GM18870 (cell line): ENCODE data around the gene PSME2.

Experiments
- ATAC-seq: cut with Tn5 transposase; IDR thresholded peaks from one replicate; pipeline ENCODE4 v1.9.1; 2021; ENCODE audit warnings: moderate library complexity; ENCODE audit not compliant: unreplicated experiment

Gene PSME2

GRCh38 chr14:24146453-24146977 is at the start of gene PSME2:
TSS of gene PSME2 (minus strand) at chr14:24146610. CDS start at chr14:24146581, 29 bp downstream.
- ATAC-seq = peak; percentile 52

- peak; percentile 74 for ATAC-seq
Observed at GRCh38 chr14:24195186-24196070, 49.0 kb upstream of the PSME2 start, which contains the start of gene TM9SF1. TSS of gene TM9SF1 (minus strand) at chr14:24195441. CDS start at chr14:24195019, 422 bp downstream.

DNA sequence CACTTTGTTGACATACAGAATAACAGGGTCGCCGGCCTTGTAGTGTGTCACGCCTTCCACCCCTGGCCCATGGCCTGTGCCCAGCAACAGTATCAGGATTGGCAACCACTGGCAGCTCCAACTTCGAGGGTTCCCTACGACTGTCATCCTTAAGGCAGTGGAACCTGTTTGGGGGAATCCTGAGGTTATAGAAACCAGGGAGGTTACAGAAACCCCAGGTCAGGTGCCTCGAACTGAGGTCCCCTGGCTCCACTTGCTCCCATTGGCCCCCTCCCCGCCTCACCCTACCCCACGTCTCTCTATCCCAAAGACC is 48.4 kb upstream of the PSME2 start:
- ATAC-seq = no peak

DNA sequence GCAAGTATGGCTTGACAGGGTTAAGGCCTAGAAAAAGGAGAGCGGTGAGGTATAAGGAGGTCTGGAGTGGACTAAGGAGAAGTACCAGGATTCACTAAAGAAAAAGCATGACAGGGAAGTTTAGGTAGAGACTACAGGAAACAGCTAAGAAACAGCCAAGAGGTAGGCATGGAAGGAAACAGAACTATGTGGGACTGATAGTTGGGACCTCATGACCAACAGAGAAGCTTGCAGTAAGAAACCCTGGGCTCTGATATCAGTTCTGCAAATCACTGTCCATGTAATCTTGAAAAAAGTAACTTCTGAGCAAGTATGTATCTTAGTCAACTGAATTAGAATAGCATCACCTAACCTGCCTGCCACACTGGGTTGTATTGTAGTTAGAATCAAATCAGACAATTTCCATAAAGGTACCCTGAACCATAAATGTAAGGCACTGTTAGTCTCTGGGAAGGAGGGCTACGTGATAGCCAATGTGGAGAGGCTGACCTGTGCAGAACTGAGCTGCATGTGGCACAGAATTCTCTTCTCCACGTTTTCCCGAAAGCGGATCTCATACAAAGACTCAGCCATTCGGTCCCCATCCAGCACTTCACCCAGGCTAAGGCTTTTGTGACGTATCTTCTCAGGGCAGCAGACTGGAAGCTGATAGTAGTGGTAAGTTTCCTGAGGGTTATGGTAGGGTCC is 47.9 kb upstream of the PSME2 start:
- no peak for ATAC-seq

DNA sequence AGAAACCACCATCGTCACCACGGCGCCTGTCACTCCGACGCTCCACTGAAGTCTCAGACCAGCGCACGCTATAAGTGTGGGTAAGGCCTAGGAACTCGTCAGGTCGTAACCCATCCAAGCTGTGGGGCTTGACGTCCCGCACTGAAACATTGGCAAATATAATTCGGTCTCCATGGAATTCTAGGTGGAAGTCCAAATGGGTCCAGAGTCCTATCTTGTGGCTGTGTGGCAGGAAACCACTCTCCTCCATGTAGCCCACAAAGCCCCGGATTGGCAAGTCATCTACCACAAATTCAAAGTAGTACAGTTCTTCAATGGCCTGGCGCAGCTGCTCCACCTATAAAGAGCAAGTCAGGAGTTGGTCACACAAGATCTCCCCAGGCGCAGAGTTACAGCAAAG is 46.5 kb upstream of the PSME2 start:
- ATAC-seq = no peak

DNA sequence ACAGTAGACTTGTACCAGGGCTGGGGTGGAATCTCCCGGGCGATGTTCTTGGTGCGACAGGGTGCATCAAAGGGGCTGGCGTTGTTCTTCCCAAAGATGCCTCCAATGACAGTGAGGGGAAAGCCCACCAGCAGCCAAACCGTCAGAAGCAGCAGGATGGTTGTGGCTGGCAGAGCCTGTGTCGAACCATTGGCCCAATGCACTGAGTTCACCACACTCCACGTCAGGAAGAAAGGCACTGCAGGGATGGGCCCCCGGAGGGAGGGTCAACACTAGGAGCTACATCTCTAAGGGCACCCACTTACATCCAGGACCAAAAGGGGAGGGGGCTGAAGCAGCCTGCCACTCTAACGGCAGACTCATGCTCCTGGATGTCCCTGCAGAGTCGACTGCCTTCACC is 44.0 kb upstream of the PSME2 start:
- ATAC-seq = no peak

DNA sequence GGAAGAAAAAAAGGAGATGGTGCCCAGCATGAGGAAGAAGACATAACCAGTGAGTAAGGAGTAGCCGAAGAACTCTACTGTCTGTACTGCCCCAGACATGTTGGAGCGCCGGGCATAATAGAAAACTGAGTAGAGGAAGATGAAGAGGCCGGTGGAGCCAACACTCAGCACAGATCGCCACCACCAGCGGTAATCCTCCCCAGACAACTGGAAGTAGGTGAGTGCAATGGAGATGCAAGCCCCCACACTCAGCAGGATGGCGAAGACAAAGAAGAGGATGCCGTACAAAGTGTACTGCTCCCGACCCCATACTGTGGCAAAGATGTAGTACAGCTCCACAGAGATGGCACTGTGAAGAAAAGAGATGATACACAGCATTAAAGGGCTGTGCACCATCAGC is 43.0 kb upstream of the PSME2 start:
- ATAC-seq = no peak

GRCh38 chr14:24189059-24189375 is 42.6 kb upstream of the PSME2 start:
- no peak for ATAC-seq

DNA sequence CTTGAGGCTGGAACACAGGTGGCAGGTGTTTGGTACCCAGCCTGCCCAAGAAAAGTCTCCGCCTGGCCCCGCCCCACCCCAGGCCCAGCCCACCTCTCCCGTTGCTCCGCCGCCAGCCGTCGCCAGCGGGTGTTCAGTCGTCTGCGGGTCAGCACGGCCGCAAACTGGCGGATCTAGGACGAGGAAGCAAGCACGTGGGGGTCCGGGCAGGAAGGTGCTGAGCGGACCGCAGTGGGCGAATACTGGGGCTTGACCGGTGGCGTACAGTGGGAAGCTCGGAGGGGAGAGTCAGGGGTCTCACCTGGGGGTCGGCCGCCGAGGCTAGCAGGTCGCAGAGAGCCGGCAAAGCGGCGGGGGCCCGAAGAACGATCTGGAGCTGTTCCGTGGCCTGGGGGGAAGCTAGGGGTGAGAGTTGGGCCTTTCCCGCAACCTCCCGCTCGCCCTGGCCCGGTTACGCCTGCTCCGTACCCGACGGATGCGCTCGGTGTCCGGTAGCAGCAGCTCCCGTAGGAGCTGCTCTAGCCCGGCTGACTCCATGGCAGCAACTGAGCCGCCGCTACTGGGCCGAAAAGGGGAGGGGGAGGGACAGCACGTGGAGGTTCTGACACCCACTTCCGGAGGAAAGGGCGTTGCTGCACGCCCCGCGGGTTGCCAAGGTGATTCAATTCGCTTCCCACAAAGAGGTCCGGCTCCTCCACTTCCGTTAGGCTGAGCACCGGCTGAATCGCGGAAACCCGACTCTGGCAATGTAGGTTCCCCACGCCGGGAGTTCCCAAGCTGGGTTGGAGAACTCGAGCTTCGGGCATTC is 42.0 kb upstream of the PSME2 start, which contains the start of gene IPO4:
Gene IPO4, minus strand, starts transcription at position 566 of the 808 bp plus-strand sequence. Its CDS starts 29 bp downstream, at position 537.
- peak; percentile 85 for ATAC-seq

GRCh38 chr14:24187539-24187915 is 41.1 kb upstream of the PSME2 start:
- ATAC-seq = no peak

DNA sequence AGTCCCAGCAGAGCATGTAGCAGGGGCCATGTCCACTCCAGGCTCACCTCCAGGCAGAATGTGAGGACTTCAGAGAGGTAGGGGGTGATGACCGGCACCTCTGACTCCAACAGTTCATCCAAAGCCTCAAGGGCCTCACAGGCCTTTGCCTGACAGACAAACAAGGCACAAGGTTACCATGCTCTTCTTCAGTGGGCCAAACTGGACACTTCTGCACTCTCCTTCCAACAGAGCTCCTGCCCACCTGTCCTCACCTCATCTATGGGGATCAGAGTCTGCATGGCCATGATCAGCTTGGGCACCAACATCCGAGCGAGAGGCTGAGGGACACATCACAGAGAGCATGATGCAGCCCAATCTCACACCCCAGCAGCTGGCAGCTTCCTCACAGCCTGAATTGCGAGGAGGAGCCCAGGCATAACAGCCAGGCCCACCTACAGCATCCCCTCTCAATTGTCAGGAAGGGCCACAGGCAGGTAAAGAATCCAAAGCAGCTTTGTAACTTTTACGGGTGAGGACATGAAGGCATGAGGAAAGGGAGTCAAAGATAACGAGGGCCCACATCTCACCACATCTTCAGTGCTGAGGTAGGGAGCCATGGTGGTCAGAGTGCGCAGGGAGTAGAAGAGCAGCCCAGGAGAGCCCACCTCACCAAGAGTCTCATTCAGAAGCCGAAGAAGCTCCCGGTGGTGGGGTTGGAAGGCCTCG is 40.6 kb upstream of the PSME2 start:
- no peak for ATAC-seq

DNA sequence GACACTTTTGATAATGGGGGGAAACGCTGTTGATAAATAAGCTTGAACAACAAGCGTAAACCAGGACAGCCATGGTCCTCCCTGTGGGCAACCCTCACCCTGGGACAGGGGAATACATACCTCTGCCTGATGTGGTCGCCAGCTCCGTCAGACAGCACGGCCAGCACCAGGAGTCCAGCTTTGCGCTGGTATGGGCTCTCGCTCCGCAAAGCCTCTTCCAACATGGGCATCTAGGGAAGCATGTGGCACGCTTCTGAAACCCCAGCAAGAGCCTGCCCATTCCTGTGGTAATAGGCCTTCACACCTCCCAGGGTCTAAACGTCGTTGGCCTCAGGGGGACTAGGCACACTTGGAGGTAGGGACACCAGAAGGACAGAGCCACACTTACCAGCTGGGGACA is 39.3 kb upstream of the PSME2 start:
- ATAC-seq = no peak

DNA sequence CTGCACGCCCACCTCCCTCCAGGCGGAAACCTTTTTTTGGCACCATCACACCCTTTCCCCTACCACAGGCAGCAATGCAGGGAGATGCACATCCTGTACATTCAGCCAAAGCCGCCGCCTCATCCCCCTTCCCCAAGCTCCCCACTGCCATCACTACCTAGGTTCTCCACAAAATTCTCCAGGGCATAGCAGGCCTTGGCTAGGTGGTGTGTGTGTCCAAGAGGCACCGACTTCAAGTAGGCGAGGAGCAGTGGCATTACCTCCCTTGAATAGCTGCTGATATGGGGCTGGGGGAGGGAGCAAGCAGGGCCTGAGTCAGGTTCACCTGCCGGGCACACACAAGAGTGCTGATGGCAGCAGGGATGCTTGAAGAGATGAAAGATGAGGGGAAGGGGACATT is 38.6 kb upstream of the PSME2 start:
- no peak for ATAC-seq

- ATAC-seq = no peak
Observed at GRCh38 chr14:24184104-24184970, 37.9 kb upstream of the PSME2 start.

DNA sequence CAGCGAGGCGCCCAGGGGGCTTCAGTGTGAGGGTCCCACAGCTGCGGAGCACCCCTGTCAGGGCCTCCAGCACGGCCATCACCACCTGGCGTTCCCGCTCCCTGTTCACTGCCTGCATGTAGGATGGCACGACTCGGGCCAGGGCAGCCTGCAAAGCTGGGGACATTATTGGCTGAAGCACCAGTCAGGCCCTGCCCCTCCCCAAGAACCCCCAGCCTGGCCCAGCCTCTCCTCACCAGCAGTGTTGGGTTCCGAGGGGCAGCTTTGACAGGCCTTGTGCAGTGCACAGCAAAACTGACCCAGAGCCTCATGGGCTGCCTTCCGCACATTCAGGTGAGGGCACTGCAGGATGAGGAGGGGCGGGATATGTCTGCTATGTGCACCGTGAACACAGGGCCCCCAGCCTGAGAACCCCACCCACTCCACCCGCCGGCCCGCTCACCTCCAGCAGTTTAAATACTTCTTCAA is 36.6 kb upstream of the PSME2 start:
- ATAC-seq = no peak

DNA sequence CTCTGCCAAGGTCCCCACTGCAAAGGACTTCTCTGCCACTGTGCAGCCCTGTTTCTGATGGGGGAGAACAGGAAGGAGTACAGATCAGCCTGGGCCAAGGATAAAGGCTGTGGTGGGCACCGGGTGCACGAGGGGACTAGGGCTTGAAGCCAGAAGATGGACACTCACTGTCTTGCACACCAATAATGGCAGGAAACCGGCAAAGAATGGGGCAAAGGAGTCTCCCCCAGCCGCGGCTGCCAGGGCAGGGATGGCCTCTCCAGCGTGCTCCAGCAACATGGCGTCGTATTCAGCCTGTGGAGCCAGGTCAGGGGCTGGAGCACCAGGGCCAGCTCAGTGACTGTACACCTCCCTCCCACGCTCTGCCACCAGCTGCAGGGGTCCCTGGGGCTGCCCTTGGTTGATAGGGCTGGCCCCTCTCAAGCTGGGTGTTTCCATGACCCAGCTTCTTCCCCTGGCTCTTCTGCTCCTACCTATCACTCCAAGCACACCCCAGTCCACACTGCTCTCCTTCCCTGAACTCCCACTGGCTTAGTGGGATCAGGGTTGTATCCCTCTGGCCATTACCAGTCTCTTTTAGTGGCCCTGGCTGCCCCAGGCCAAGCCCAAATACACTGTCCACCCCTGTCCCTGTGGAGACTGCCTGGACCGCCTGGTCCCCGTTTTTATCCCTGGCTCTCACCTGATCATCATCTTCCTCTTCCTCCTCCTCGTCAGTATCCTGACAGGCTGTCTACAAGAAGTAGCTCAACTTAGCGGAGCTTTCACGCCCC is 35.9 kb upstream of the PSME2 start:
- ATAC-seq = no peak

GRCh38 chr14:24181371-24182077 is 35.1 kb upstream of the PSME2 start:
- no peak for ATAC-seq
